Right lobe of liver (tissue), 6 donors: ENCODE data around the gene RND3. TPM values are rescaled to one million over a fixed set of nuclear protein-coding genes. Genes with fewer than 3 reads are reported as not detected.

Source experiments
- ATAC-seq, 4 donors: fragments of 200-7000 bp; cut with Tn5 transposase; one replicate each; pipeline ENCODE4 v1.9.1; 2020; ENCODE audit warnings: mild to moderate bottlenecking in 4 of 4, moderate library complexity in 4 of 4
- DNase-seq, 3 donors: peaks; one replicate each; pipeline ENCODE4 v3.0.0-alpha.2; 2020
- H3K27ac ChIP-seq, 3 donors: fragments of 200-600 bp; one replicate each; pipeline ENCODE4 v1.8.0; 2022
- H3K27me3 ChIP-seq, 2 donors: fragments of 200-600 bp; one replicate each; pipeline ENCODE4 v1.8.0; 2022
- H3K36me3 ChIP-seq, 4 donors: fragments of 200-600 bp; sonication (generic) in 1 of 4; one replicate each; pipeline versions ENCODE4 v1.5.1 to v1.8.0; 2017 to 2022; ENCODE audit warnings: control low read depth in 1 of 4
- H3K4me1 ChIP-seq, 4 donors: fragments of 200-600 bp; sonication (generic) in 1 of 4; one replicate each; pipeline versions ENCODE4 v1.5.1 to v1.8.0; 2017 to 2022; ENCODE audit warnings: control low read depth in 1 of 4
- H3K4me3 ChIP-seq, 3 donors: fragments of 200-600 bp; one replicate each; pipeline ENCODE4 v1.8.0; 2022
- H3K9me3 ChIP-seq, 4 donors: fragments of 200-600 bp; sonication (generic) in 1 of 4; one replicate each; pipeline versions ENCODE4 v1.5.1 to v1.8.0; 2017 to 2022; ENCODE audit warnings: control low read depth in 1 of 4
- POLR2A ChIP-seq: fragments of 450-650 bp; IDR thresholded peaks from one replicate; pipeline ENCODE4 v1.6.1; 2017; ENCODE audit warnings: antibody characterized with exemption, mild to moderate bottlenecking
- WGBS: methylation state at CpG from one replicate; pipeline ENCODE4 v1.1.6; 2018; ENCODE audit warnings: low coverage, low lambda C conversion rate; ENCODE audit not compliant: insufficient coverage; ENCODE audit errors: missing lambda C conversion rate; 5-methylcytosine and 5-hydroxymethylcytosine counted together
- intact Hi-C, 2 donors: fragments of 100-400 bp; cut with DNase I; formaldehyde crosslinking; loops; one replicate each; pipeline versions ENCODE4 v1.11.2 to v1.14.1; 2022
- total RNA-seq, 6 experiments: library from RNA; depleted of rRNA in 2 of 6; stranded (reverse); fragments of >200 nt in 2 of 6; fragmentation: NEBNext Ultra II Directional in 3 of 6; extraction: Animal tissue kit (Norgen Biotek cat#: 25700) in 3 of 6; gene quantifications; one replicate each; pipeline versions ENCODE4 v1.1.0 to v1.2.4, GENCODE V29; 2016 to 2023
- TF ChIP-seq, protein P1 (sequence below), 4 donors: fragments of 200-600 bp in 3 of 4; fragments of 450-650 bp in 1 of 4; IDR thresholded peaks; one replicate each; pipeline versions ENCODE4 v1.5.1 to v1.8.0; 2016 to 2022; ENCODE audit warnings: antibody characterized with exemption in 4 of 4, mild to moderate bottlenecking in 2 of 4
- donor health status: DM: no; HTN: yes; CAD: no.
- donor health status: DM: no; HTN: no; CAD: no.
- donor health status: DM: no; HTN: no; CAD: no.
- donor health status: DM: no; HTN: yes; CAD: no.
- donor health status: DM: no; HTN: yes; CAD: no.

The RND3 gene
- total RNA-seq, 6 experiments from 2014 or later = 20.0 to 70.5 (median 36.8) TPM

DNA sequence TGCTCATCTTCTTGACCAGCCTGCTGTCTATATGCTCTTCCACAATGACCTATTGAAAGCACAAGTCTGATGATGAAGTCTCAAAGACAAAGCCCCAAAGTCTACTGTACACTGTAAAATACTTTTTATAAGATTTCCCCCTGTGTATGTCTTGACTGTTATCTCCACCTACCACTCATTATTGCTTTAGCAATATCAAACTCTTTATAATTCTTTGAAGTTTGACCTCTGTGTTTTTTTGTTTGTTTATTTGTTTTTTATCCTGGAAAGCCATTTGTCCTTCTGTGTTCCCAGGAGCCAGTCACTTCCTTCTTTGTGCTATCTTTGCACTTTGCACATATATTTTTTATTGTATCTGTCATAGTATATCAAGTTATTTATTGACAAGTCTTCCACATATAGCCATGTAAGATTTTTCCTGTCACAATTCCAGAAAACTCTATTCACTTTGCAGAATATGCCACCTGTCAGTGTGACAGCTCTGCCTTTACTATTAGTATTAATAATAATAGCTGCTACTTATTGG is 66.3 kb downstream of the RND3 start:
- intact Hi-C loops = no loop called here
- peaks cover 0 to 2% (median 0%) of the 10 kb centered on the region in 4 donors for H3K4me1 ChIP-seq

DNA sequence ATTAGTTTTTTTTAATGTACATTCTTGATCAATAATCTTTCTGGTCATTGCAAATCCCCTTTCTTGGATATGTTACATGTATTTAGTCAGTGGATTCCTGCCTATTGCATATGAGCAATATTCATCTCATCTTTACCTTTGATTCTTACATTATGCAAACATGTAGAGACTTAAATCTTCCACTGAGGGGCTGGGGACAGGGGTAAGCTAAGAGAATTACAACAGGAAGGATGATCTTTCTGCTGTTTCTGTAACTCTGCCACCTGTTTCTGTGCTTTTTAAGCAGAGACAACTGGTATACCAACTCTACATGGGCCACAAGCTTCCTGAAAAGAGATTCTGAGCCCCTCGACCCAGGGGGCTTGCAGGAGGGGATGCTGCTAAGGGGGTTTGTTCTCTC is 68.6 kb downstream of the RND3 start:
- WGBS = 10% methylated on average over 1 of the region's 1 CpG
- ATAC-seq = no peak
- no peak for TF ChIP-seq POLR2A
- TF ChIP-seq, protein P1, sequence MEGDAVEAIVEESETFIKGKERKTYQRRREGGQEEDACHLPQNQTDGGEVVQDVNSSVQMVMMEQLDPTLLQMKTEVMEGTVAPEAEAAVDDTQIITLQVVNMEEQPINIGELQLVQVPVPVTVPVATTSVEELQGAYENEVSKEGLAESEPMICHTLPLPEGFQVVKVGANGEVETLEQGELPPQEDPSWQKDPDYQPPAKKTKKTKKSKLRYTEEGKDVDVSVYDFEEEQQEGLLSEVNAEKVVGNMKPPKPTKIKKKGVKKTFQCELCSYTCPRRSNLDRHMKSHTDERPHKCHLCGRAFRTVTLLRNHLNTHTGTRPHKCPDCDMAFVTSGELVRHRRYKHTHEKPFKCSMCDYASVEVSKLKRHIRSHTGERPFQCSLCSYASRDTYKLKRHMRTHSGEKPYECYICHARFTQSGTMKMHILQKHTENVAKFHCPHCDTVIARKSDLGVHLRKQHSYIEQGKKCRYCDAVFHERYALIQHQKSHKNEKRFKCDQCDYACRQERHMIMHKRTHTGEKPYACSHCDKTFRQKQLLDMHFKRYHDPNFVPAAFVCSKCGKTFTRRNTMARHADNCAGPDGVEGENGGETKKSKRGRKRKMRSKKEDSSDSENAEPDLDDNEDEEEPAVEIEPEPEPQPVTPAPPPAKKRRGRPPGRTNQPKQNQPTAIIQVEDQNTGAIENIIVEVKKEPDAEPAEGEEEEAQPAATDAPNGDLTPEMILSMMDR (IDR thresholded peaks at IDR 0.05) = no peak
- Histone ChIP-seq H3K27ac (no peak overlapping the region), H3K27me3 (no peaks in the 10 kb centered on the region), H3K4me1 (peaks cover 0 to 2% (median 0%) of the 10 kb centered on the region in 4 donors), H3K36me3 (no peaks in the 10 kb centered on the region), H3K9me3 (no peaks in the 10 kb centered on the region), H3K4me3 (no peak overlapping the region)
- no peak for DNase-seq
- intact Hi-C loops = no loop called here

More for the DNA sequence above, 66.3 kb downstream of the RND3 start:
- no peak for ATAC-seq
- Histone ChIP-seq H3K9me3 (no peaks in the 10 kb centered on the region), H3K4me3 (no peak overlapping the region), H3K27me3 (no peaks in the 10 kb centered on the region), H3K27ac (no peak overlapping the region), H3K36me3 (no peaks in the 10 kb centered on the region)
- TF ChIP-seq, protein P1 (IDR thresholded peaks at IDR 0.05) = no peak
- TF ChIP-seq POLR2A = no peak
- no peak for DNase-seq
